K562 (cell line): ENCODE data around the gene USP7. TPM values are rescaled to one million over a fixed set of nuclear protein-coding genes. Genes with fewer than 3 reads are reported as not detected.

Experiments used
- ATAC-seq: fragments of 200-7000 bp; cut with Tn5 transposase; 3 replicates; pipeline ENCODE4 v1.9.1; 2020; ENCODE audit warnings: moderate library complexity
- BruUV-seq: library from RNA; stranded (reverse); fragments of 400-500 nt; replicated peaks from 2 replicates; lab custom pipeline; 2021; lab: Mats Ljungman, UMichigan
- CTCF ChIA-PET: fragments of 300-600 bp; formaldehyde crosslinking; extraction: SDS; loops from one replicate; lab custom pipeline; 2021; ENCODE audit warnings: low intra/inter-chr PET ratio; lab: Yijun Ruan, JAX
- POLR2A ChIA-PET: fragments of 300-600, 350-650 bp; sonication (Branson Sonifier 250); formaldehyde crosslinking; extraction: SDS; loops from one replicate; lab custom pipeline; 2021; ENCODE audit warnings: antibody characterized with exemption, inconsistent platforms; lab: Yijun Ruan, JAX
- DNase-seq, 4 experiments: peaks; one replicate each; pipeline versions ENCODE4 v3.0.0 to v3.0.0-alpha.2; 2011 to 2018; ENCODE audit warnings: low spot score in 3 of 4, mixed read lengths in 3 of 4; ENCODE audit errors: extremely low read depth in 1 of 4
- FAIRE-seq: peaks from 2 replicates; lab custom pipeline; 2011; peaks lifted over from hg19 to GRCh38; lab: Jason Lieb, UNC
- H2AFZ ChIP-seq: 2 replicates; pipeline ENCODE4 v1.6.0; 2011; ENCODE audit warnings: low read depth, low read length, control low read depth, inconsistent platforms
- H3K27ac ChIP-seq: fragments of 200-600 bp; 3 replicates; pipeline ENCODE4 v1.8.0; 2011; ENCODE audit warnings: low read depth, mild to moderate bottlenecking, control low read depth, inconsistent platforms, low read length, moderate library complexity, mixed read lengths; ENCODE audit errors: extremely low read depth
- H3K27me3 ChIP-seq, 2 experiments: fragments of 300-600 bp in 1 of 2; 2 replicates in 1 of 2; 3 replicates in 1 of 2; pipeline versions ENCODE4 v1.6.0 to v1.8.0; 2011; ENCODE audit warnings: inconsistent platforms in 2 of 2, low read length in 2 of 2, mild to moderate bottlenecking in 1 of 2, mixed read lengths in 1 of 2, moderate library complexity in 1 of 2; ENCODE audit not compliant: control insufficient read depth in 2 of 2, insufficient read depth in 2 of 2
- H3K36me3 ChIP-seq: fragments of 300-600 bp; 3 replicates; pipeline ENCODE4 v1.8.0; 2011; ENCODE audit warnings: mild to moderate bottlenecking, low read length, inconsistent platforms; ENCODE audit not compliant: control insufficient read depth, insufficient read depth
- H3K4me1 ChIP-seq, 2 experiments: fragments of 200-600 bp in 1 of 2; replicated peaks in 1 of 2; 2 replicates in 1 of 2; 3 replicates in 1 of 2; pipeline versions ENCODE4 v1.5.1 to v1.8.0; 2011; ENCODE audit warnings: inconsistent platforms in 2 of 2, low read length in 2 of 2, mild to moderate bottlenecking in 1 of 2, mixed read lengths in 1 of 2, moderate library complexity in 1 of 2; ENCODE audit not compliant: control insufficient read depth in 2 of 2, insufficient read depth in 2 of 2
- H3K4me2 ChIP-seq: 2 replicates; pipeline ENCODE4 v1.6.1; 2011; ENCODE audit warnings: low read length, control low read depth, inconsistent platforms, mixed read lengths; ENCODE audit not compliant: insufficient read depth
- H3K4me3 ChIP-seq: fragments of 200-600 bp; sonication (generic), shearing (Covaris generic); 2 replicates; pipeline ENCODE4 v1.5.1; 2016; ENCODE audit warnings: control low read depth, inconsistent platforms
- H3K79me2 ChIP-seq: fragments of 200-600 bp; 3 replicates; pipeline ENCODE4 v1.8.0; 2011; ENCODE audit warnings: low read length, inconsistent platforms; ENCODE audit not compliant: control insufficient read depth, insufficient read depth
- H3K9ac ChIP-seq, 2 experiments: 2 replicates each; pipeline versions ENCODE4 v1.6.0 to v1.6.1; 2011; ENCODE audit warnings: low read depth in 2 of 2, low read length in 2 of 2, control low read depth in 1 of 2, inconsistent platforms in 1 of 2, mild to moderate bottlenecking in 1 of 2, mixed read lengths in 1 of 2; ENCODE audit not compliant: insufficient read depth in 1 of 2
- H3K9me1 ChIP-seq: one replicate; pipeline ENCODE4 v1.6.0; 2011; ENCODE audit warnings: inconsistent platforms, mild to moderate bottlenecking, low read length, moderate library complexity; ENCODE audit not compliant: control insufficient read depth, insufficient read depth
- H3K9me3 ChIP-seq: replicated peaks from 2 replicates; pipeline ENCODE4 v1.5.1; 2011; ENCODE audit warnings: low read depth, low read length, inconsistent platforms; ENCODE audit not compliant: control insufficient read depth, insufficient read depth
- H4K20me1 ChIP-seq: replicated peaks from 2 replicates; pipeline ENCODE4 v1.6.1; 2011; ENCODE audit warnings: low read length, inconsistent platforms, mixed read lengths; ENCODE audit not compliant: control insufficient read depth, insufficient read depth
- ADNP ChIP-seq: fragments of 200-800 bp; sonication (Bioruptor generic); IDR thresholded peaks from 2 replicates; pipeline ENCODE4 v1.6.1; 2016; ENCODE audit warnings: missing genetic modification characterization, missing compliant biosample characterization
- CC2D1A ChIP-seq: fragments of 450-650 bp; IDR thresholded peaks from 2 replicates; pipeline ENCODE4 v1.6.1; 2017; ENCODE audit warnings: mild to moderate bottlenecking
- GATAD2A ChIP-seq: fragments of 450-650 bp; IDR thresholded peaks from 2 replicates; pipeline ENCODE4 v1.6.1; 2017
- HDAC2 ChIP-seq: fragments of 450-650 bp; IDR thresholded peaks from 2 replicates; pipeline ENCODE4 v1.6.1; 2016; ENCODE audit warnings: mild to moderate bottlenecking
- JUN ChIP-seq, 2 experiments: sonication (generic) in 1 of 2; formaldehyde crosslinking in 1 of 2; IDR thresholded peaks; 2 replicates each; pipeline versions ENCODE4 v1.6.1 to v1.8.0; 2012 to 2022; ENCODE audit warnings: borderline replicate concordance in 2 of 2, mild to moderate bottlenecking in 2 of 2, improper control_type of control experiment in 1 of 2, low read depth in 1 of 2, low read length in 1 of 2, missing genetic modification reagents in 1 of 2
- MAFF ChIP-seq: IDR thresholded peaks from 2 replicates; pipeline ENCODE4 v1.6.1; 2012; ENCODE audit warnings: low read length, improper control_type of control experiment
- MAFK ChIP-seq: IDR thresholded peaks from 2 replicates; pipeline ENCODE4 v1.6.1; 2011; ENCODE audit warnings: low read length, improper control_type of control experiment
- NEUROD1 ChIP-seq: fragments of 150-350 bp; IDR thresholded peaks from 2 replicates; pipeline ENCODE4 v1.6.1; 2014; ENCODE audit warnings: borderline replicate concordance, low read length, low read depth; ENCODE audit not compliant: partially characterized antibody
- PHF8 ChIP-seq: fragments of 200-600 bp; sonication (generic); IDR thresholded peaks from 2 replicates; pipeline ENCODE4 v1.6.1; 2012; ENCODE audit warnings: mixed run types, mild to moderate bottlenecking, inconsistent platforms, low read length, moderate library complexity, borderline replicate concordance
- POLR2B ChIP-seq: fragments of 450-650 bp; IDR thresholded peaks from 2 replicates; pipeline ENCODE4 v1.6.1; 2018; ENCODE audit warnings: low read depth; ENCODE audit not compliant: partially characterized antibody
- PYGO2 ChIP-seq: fragments of 450-650 bp; IDR thresholded peaks from 2 replicates; pipeline ENCODE4 v1.6.1; 2016; ENCODE audit warnings: mild to moderate bottlenecking, missing genetic modification characterization, moderate library complexity, missing compliant biosample characterization
- RBFOX2 ChIP-seq: fragments of 200-400 bp; formaldehyde crosslinking; IDR thresholded peaks from 2 replicates; pipeline ENCODE4 v1.6.1; 2017; ENCODE audit warnings: low read depth, mild to moderate bottlenecking, low read length, moderate library complexity
- RFX5 ChIP-seq: IDR thresholded peaks from 2 replicates; pipeline ENCODE4 v1.6.1; 2011; ENCODE audit warnings: low read depth, mild to moderate bottlenecking, improper control_type of control experiment, low read length
- SMAD4 ChIP-seq: fragments of 250-450 bp; sonication (Bioruptor Pico); conservative IDR thresholded peaks from 2 replicates; pipeline ENCODE4 v1.8.0; 2021; ENCODE audit warnings: inconsistent platforms, mild to moderate bottlenecking, moderate library complexity
- SNIP1 ChIP-seq: fragments of 450-650 bp; IDR thresholded peaks from 2 replicates; pipeline ENCODE4 v1.7.1; 2017; ENCODE audit warnings: low read depth, mild to moderate bottlenecking
- SPI1 ChIP-seq: IDR thresholded peaks from 2 replicates; pipeline ENCODE4 v1.6.1; 2011; ENCODE audit warnings: low read depth, low read length, control low read depth, borderline replicate concordance
- TCF7 ChIP-seq: sonication (generic); IDR thresholded peaks from 2 replicates; pipeline ENCODE4 v1.6.1; 2016; ENCODE audit warnings: antibody characterized with exemption, borderline replicate concordance
- ZNF217 ChIP-seq: sonication (generic); formaldehyde crosslinking; IDR thresholded peaks from 2 replicates; pipeline ENCODE4 v1.8.0; 2022; ENCODE audit warnings: mild to moderate bottlenecking, missing genetic modification reagents
- ZNF253 ChIP-seq: fragments of 250-450 bp; sonication (Bioruptor Pico); conservative IDR thresholded peaks from 2 replicates; pipeline ENCODE4 v1.6.1; 2021; ENCODE audit warnings: mild to moderate bottlenecking
- ZNF444 ChIP-seq: fragments of 250-450 bp; sonication (Bioruptor Pico); IDR thresholded peaks from 2 replicates; pipeline ENCODE4 v1.4.0; 2020; ENCODE audit warnings: mild to moderate bottlenecking, moderate library complexity
- ZNF589 ChIP-seq: fragments of 200-800 bp; sonication (Bioruptor generic); IDR thresholded peaks from 2 replicates; pipeline ENCODE4 v1.6.1; 2016; ENCODE audit warnings: low read depth, missing genetic modification characterization, missing compliant biosample characterization
- ZSCAN32 ChIP-seq: fragments of 450-650 bp; formaldehyde crosslinking; IDR thresholded peaks from 2 replicates; pipeline ENCODE4 v1.4.0; 2020; ENCODE audit warnings: mild to moderate bottlenecking, moderate library complexity
- WGBS: fragments of 100-300 bp; shearing (Covaris generic); methylation state at CpG from one replicate; pipeline ENCODE4 v1.1.6; 2016; ENCODE audit warnings: low coverage, mixed read lengths; ENCODE audit not compliant: insufficient coverage; ENCODE audit errors: missing lambda C conversion rate; 5-methylcytosine and 5-hydroxymethylcytosine counted together
- in situ Hi-C: fragments of 300-500 bp; cut with MboI; formaldehyde crosslinking; loops from 4 replicates; pipeline ENCODE4 v1.15.0; 2018; ENCODE audit warnings: inconsistent platforms, mixed read lengths
- intact Hi-C: fragments of 100-400 bp; cut with micrococcal nuclease; formaldehyde crosslinking; loops from 2 replicates; pipeline ENCODE4 v1.14.2; 2022
- polyA plus RNA-seq, 8 experiments: library from polyadenylated mRNA; depleted of rRNA in 4 of 8; stranded (reverse) in 5 of 8; unstranded in 3 of 8; fragments of >200 nt; fragmentation: Nextera tagmentation in 2 of 8; fragmentation: Illumina TruSeq in 1 of 8; extraction: Ambion mirVana in 2 of 8; extraction: Trizol in 1 of 8; gene quantifications; 2 replicates each; pipeline versions ENCODE4 v1.2.1 to v1.2.3, GENCODE V29; 2011 to 2014; ENCODE audit warnings: inconsistent platforms in 1 of 8, missing spikeins in 1 of 8
- total RNA-seq, 7 experiments: library from RNA; depleted of rRNA in 6 of 7; stranded (reverse); fragments of >200 nt in 6 of 7; fragmentation: Illumina TruSeq in 2 of 7; extraction: Trizol in 2 of 7; gene quantifications; 2 replicates each; pipeline versions ENCODE4 v1.2.1 to v1.2.3, GENCODE V29; 2011 to 2021; ENCODE audit warnings: low replicate concordance in 1 of 7
- TF ChIP-seq, protein P1 (sequence below): fragments of 250-450 bp; sonication (Bioruptor Pico); IDR thresholded peaks from 2 replicates; pipeline ENCODE4 v1.9.0; 2021; ENCODE audit warnings: mild to moderate bottlenecking
- TF ChIP-seq, protein P2 (sequence below): fragments of 450-650 bp; formaldehyde crosslinking; IDR thresholded peaks from 2 replicates; pipeline ENCODE4 v1.4.0; 2022; ENCODE audit warnings: mild to moderate bottlenecking, moderate library complexity

Gene USP7
- total and polyA plus RNA-seq, 9 of the 15 experiments (the other 6 are each of a cell fraction or from before 2014, with no cell fraction given): 17.1 to 145 (median 57.9) TPM

DNA sequence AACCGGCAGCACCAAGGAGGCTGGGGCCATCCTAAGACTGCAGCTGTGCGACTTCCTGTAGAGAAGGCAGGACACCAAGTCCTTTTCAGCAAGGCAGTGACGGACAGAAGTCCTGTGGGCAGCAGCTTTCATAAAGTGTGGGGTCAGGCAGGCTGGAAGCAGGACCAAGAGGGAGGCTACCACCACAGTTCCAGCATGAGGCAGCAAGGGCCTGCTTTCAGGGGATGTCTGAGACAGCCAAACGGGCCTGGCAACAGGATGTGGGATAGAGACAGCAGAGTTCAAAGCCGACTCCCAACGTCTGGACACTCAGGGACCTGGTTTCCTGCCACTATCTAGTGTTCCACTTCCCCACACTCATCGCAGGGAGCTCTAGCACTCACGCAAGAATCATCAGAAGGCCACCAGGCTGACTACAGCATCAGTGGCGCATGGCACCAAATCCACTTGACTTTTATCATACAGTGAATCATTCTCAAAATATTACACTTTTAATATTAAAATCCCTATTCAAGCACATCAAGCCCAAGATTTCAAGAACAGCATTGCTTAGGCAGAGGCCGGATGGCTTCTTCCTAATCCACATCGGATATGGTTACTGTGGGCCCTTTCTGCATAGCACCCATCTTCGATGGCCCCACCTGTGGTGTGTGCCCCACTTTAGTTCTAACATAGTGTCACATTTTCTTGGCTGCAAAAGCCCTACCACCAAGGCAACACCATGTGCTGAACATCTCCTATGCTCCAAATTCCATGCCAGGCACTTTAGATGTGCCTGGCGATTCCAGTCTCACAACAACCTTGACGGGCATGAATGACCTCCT, 5.2 kb downstream of the USP7 start:
- Histone ChIP-seq H3K4me2 (peak overlapping the region; percentile 45; the same call in 1 of the 2 replicates), H3K36me3 (peaks cover 4% of the 10 kb centered on the region; the same call in 1 of the 3 replicates), H3K9me1 (peaks cover 3% of the 10 kb centered on the region), H3K9me3 (no peaks in the 10 kb centered on the region), H3K4me3 (no peak overlapping the region), H3K79me2 (peaks cover 91% of the 10 kb centered on the region), H2AFZ (no peak overlapping the region), H4K20me1 (peaks cover 73% of the 10 kb centered on the region), H3K4me1 (peaks cover 35 to 62% of the 10 kb centered on the region in 2 experiments), H3K27me3 (no peaks in the 10 kb centered on the region), H3K27ac (no peak overlapping the region), H3K9ac (peak overlapping the region in 1 of 2 experiments; percentile 83; a peak in 2 of 4 replicates)
- ATAC-seq: peak; percentile 55
- ChIA-PET CTCF (no interaction called here), POLR2A (interaction anchor here (0.7 to 6.7 kb wide), 5 partner anchors 9 to 65 kb away, joined by 3 to 60 read pairs (median 3); no protein-coding TSS in a partner anchor)
- intact Hi-C loops (no loop called here), in situ Hi-C loops (no loop called here)
- peak in 2 of 4 experiments; percentile 40 to 47 for DNase-seq
- no peak for FAIRE-seq
- WGBS: 45% methylated on average over 14 of the region's 14 CpGs
- no TSS peak for BruUV-seq
- TF ChIP-seq MAFF (no peak), PHF8 (no peak), SMAD4 (peak; percentile 48; the same call in 1 of the 2 replicates), CC2D1A (no peak), MAFK (no peak), PYGO2 (no peak), ZSCAN32 (no peak), ADNP (tag) (no peak), ZNF589 (CRISPR knock-in tag) (no peak), ZNF217 (CRISPR knock-in tag) (no peak), NEUROD1 (no peak), RFX5 (no peak), HDAC2 (no peak), SPI1 (peak; percentile 55), POLR2B (no peak), JUN (IDR thresholded peaks at IDR 0.05; ENCODE audit: borderline replicate concordance, low read depth, low read length) (no peak), JUN (CRISPR knock-in tag; IDR thresholded peaks at IDR 0.05; ENCODE audit: borderline replicate concordance) (no peak), GATAD2A (no peak), TCF7 (no peak), ZNF253 (no peak), RBFOX2 (0 out of 2 replicates have a peak, but pooled peaks have one; percentile 26), SNIP1 (no peak), ZNF444 (CRISPR knock-in tag) (no peak)
- TF ChIP-seq, protein P1, sequence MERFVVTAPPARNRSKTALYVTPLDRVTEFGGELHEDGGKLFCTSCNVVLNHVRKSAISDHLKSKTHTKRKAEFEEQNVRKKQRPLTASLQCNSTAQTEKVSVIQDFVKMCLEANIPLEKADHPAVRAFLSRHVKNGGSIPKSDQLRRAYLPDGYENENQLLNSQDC (CRISPR knock-in tag): no peak
- TF ChIP-seq, protein P2, sequence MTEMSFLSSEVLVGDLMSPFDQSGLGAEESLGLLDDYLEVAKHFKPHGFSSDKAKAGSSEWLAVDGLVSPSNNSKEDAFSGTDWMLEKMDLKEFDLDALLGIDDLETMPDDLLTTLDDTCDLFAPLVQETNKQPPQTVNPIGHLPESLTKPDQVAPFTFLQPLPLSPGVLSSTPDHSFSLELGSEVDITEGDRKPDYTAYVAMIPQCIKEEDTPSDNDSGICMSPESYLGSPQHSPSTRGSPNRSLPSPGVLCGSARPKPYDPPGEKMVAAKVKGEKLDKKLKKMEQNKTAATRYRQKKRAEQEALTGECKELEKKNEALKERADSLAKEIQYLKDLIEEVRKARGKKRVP: no peak
